K562 treated with DMSO at 1 percent for 12 hours (cell line): ENCODE results near the gene TRDMT1. TPM values are rescaled to one million over a fixed set of nuclear protein-coding genes. Genes with fewer than 3 reads are reported as not detected.

Experiments used
- total RNA-seq: library from RNA; unstranded; fragments of 300-600 nt; gene quantifications from 2 replicates; pipeline ENCODE4 v1.2.3, GENCODE V29; 2022; ENCODE audit not compliant: insufficient read depth

Gene TRDMT1
- 2.3 and 4.8 TPM in 2 replicates for total RNA-seq

GRCh38 chr10:17200912-17201793, at the start of gene TRDMT1:
Gene TRDMT1 (minus strand): TSS chr10:17201672. CDS start chr10:17201634, 38 bp downstream.

GRCh38 chr10:17228091-17229015, 26.9 kb upstream of the TRDMT1 start, which contains the start of gene VIM:
Gene VIM (plus strand): TSS chr10:17228241. CDS start chr10:17229423, 1,182 bp downstream.

GRCh38 chr10:17129741-17130140, 71.7 kb downstream of the TRDMT1 start, which contains the start of gene CUBN:
Gene CUBN (minus strand): TSS chr10:17129811. CDS start chr10:17129765, 46 bp downstream.

Other genes starting within 250 kb of the TRDMT1 start
- gene CUBN, start 71.9 kb downstream of the TRDMT1 start, total RNA-seq, result 1.1 TPM in 1 of 2 replicates, not detected in the other
- gene VIM, start 26.6 kb upstream of the TRDMT1 start, total RNA-seq, result 744 and 872 TPM in 2 replicates